K562 (cell line): ENCODE measurements around the gene FREM1. TPM values are rescaled to one million over a fixed set of nuclear protein-coding genes. Genes with fewer than 3 reads are reported as not detected.

Experiments
- ATAC-seq: fragments of 200-7000 bp; cut with Tn5 transposase; 3 replicates; pipeline ENCODE4 v1.9.1; 2020; ENCODE audit warnings: moderate library complexity
- BruUV-seq: library from RNA; stranded (reverse); fragments of 400-500 nt; replicated peaks from 2 replicates; lab custom pipeline; 2021; lab: Mats Ljungman, UMichigan
- CTCF ChIA-PET: fragments of 300-600 bp; formaldehyde crosslinking; extraction: SDS; loops from one replicate; lab custom pipeline; 2021; ENCODE audit warnings: low intra/inter-chr PET ratio; lab: Yijun Ruan, JAX
- POLR2A ChIA-PET: fragments of 300-600, 350-650 bp; sonication (Branson Sonifier 250); formaldehyde crosslinking; extraction: SDS; loops from one replicate; lab custom pipeline; 2021; ENCODE audit warnings: antibody characterized with exemption, inconsistent platforms; lab: Yijun Ruan, JAX
- DNase-seq, 4 experiments: peaks; one replicate each; pipeline versions ENCODE4 v3.0.0 to v3.0.0-alpha.2; 2011 to 2018; ENCODE audit warnings: low spot score in 3 of 4, mixed read lengths in 3 of 4; ENCODE audit errors: extremely low read depth in 1 of 4
- FAIRE-seq: peaks from 2 replicates; lab custom pipeline; 2011; peaks lifted over from hg19 to GRCh38; lab: Jason Lieb, UNC
- H2AFZ ChIP-seq: 2 replicates; pipeline ENCODE4 v1.6.0; 2011; ENCODE audit warnings: low read depth, low read length, control low read depth, inconsistent platforms
- H3K27ac ChIP-seq: fragments of 200-600 bp; 3 replicates; pipeline ENCODE4 v1.8.0; 2011; ENCODE audit warnings: low read depth, mild to moderate bottlenecking, control low read depth, inconsistent platforms, low read length, moderate library complexity, mixed read lengths; ENCODE audit errors: extremely low read depth
- H3K27me3 ChIP-seq, 2 experiments: fragments of 300-600 bp in 1 of 2; 2 replicates in 1 of 2; 3 replicates in 1 of 2; pipeline versions ENCODE4 v1.6.0 to v1.8.0; 2011; ENCODE audit warnings: inconsistent platforms in 2 of 2, low read length in 2 of 2, mild to moderate bottlenecking in 1 of 2, mixed read lengths in 1 of 2, moderate library complexity in 1 of 2; ENCODE audit not compliant: control insufficient read depth in 2 of 2, insufficient read depth in 2 of 2
- H3K36me3 ChIP-seq: fragments of 300-600 bp; 3 replicates; pipeline ENCODE4 v1.8.0; 2011; ENCODE audit warnings: mild to moderate bottlenecking, low read length, inconsistent platforms; ENCODE audit not compliant: control insufficient read depth, insufficient read depth
- H3K4me1 ChIP-seq, 2 experiments: fragments of 200-600 bp in 1 of 2; replicated peaks in 1 of 2; 2 replicates in 1 of 2; 3 replicates in 1 of 2; pipeline versions ENCODE4 v1.5.1 to v1.8.0; 2011; ENCODE audit warnings: inconsistent platforms in 2 of 2, low read length in 2 of 2, mild to moderate bottlenecking in 1 of 2, mixed read lengths in 1 of 2, moderate library complexity in 1 of 2; ENCODE audit not compliant: control insufficient read depth in 2 of 2, insufficient read depth in 2 of 2
- H3K4me2 ChIP-seq: 2 replicates; pipeline ENCODE4 v1.6.1; 2011; ENCODE audit warnings: low read length, control low read depth, inconsistent platforms, mixed read lengths; ENCODE audit not compliant: insufficient read depth
- H3K4me3 ChIP-seq: fragments of 200-600 bp; sonication (generic), shearing (Covaris generic); 2 replicates; pipeline ENCODE4 v1.5.1; 2016; ENCODE audit warnings: control low read depth, inconsistent platforms
- H3K79me2 ChIP-seq: fragments of 200-600 bp; 3 replicates; pipeline ENCODE4 v1.8.0; 2011; ENCODE audit warnings: low read length, inconsistent platforms; ENCODE audit not compliant: control insufficient read depth, insufficient read depth
- H3K9ac ChIP-seq, 2 experiments: 2 replicates each; pipeline versions ENCODE4 v1.6.0 to v1.6.1; 2011; ENCODE audit warnings: low read depth in 2 of 2, low read length in 2 of 2, control low read depth in 1 of 2, inconsistent platforms in 1 of 2, mild to moderate bottlenecking in 1 of 2, mixed read lengths in 1 of 2; ENCODE audit not compliant: insufficient read depth in 1 of 2
- H3K9me1 ChIP-seq: one replicate; pipeline ENCODE4 v1.6.0; 2011; ENCODE audit warnings: inconsistent platforms, mild to moderate bottlenecking, low read length, moderate library complexity; ENCODE audit not compliant: control insufficient read depth, insufficient read depth
- H3K9me3 ChIP-seq: replicated peaks from 2 replicates; pipeline ENCODE4 v1.5.1; 2011; ENCODE audit warnings: low read depth, low read length, inconsistent platforms; ENCODE audit not compliant: control insufficient read depth, insufficient read depth
- H4K20me1 ChIP-seq: replicated peaks from 2 replicates; pipeline ENCODE4 v1.6.1; 2011; ENCODE audit warnings: low read length, inconsistent platforms, mixed read lengths; ENCODE audit not compliant: control insufficient read depth, insufficient read depth
- BRD4 ChIP-seq: fragments of 200-600 bp; sonication (generic); IDR thresholded peaks from 2 replicates; pipeline ENCODE4 v1.6.1; 2017; ENCODE audit warnings: inconsistent platforms
- CHD7 ChIP-seq: fragments of 200-600 bp; sonication (generic); IDR thresholded peaks from one replicate; pipeline ENCODE4 v1.6.1; 2012; ENCODE audit warnings: mild to moderate bottlenecking, low read depth, low read length, inconsistent platforms
- MAFG ChIP-seq: fragments of 450-650 bp; conservative IDR thresholded peaks from 2 replicates; pipeline ENCODE4 v1.6.1; 2016; ENCODE audit warnings: missing genetic modification characterization, missing compliant biosample characterization
- MEIS2 ChIP-seq: fragments of 450-650 bp; IDR thresholded peaks from 2 replicates; pipeline ENCODE4 v1.6.1; 2014; ENCODE audit warnings: mild to moderate bottlenecking; ENCODE audit not compliant: partially characterized antibody
- PREB ChIP-seq: sonication (generic); formaldehyde crosslinking; IDR thresholded peaks from 2 replicates; pipeline ENCODE4 v1.8.1; 2023; ENCODE audit warnings: mild to moderate bottlenecking, missing genetic modification reagents
- PYGO2 ChIP-seq: fragments of 450-650 bp; IDR thresholded peaks from 2 replicates; pipeline ENCODE4 v1.6.1; 2016; ENCODE audit warnings: mild to moderate bottlenecking, missing genetic modification characterization, moderate library complexity, missing compliant biosample characterization
- RBM25 ChIP-seq: fragments of 200-400 bp; formaldehyde crosslinking; IDR thresholded peaks from 2 replicates; pipeline ENCODE4 v1.6.1; 2018; ENCODE audit warnings: low read length, low read depth, moderate library complexity; ENCODE audit not compliant: severe bottlenecking
- SMARCB1 ChIP-seq: IDR thresholded peaks from 2 replicates; pipeline ENCODE4 v1.6.1; 2011; ENCODE audit warnings: improper control_type of control experiment, low read depth; ENCODE audit not compliant: insufficient read length
- TFAM ChIP-seq: fragments of 250-450 bp; sonication (Bioruptor Pico); conservative IDR thresholded peaks from 2 replicates; pipeline ENCODE4 v1.5.0; 2021; ENCODE audit warnings: mild to moderate bottlenecking, moderate library complexity
- ZFP36 ChIP-seq: fragments of 150-350 bp; IDR thresholded peaks from 2 replicates; pipeline ENCODE4 v1.6.1; 2018; ENCODE audit warnings: low read length, low read depth; ENCODE audit not compliant: partially characterized antibody
- ZNF707 ChIP-seq: fragments of 250-450 bp; sonication (Bioruptor Pico); conservative IDR thresholded peaks from 2 replicates; pipeline ENCODE4 v1.8.0; 2022; ENCODE audit warnings: inconsistent platforms, mild to moderate bottlenecking, moderate library complexity
- ZNF766 ChIP-seq: fragments of 200-800 bp; sonication (Bioruptor generic); conservative IDR thresholded peaks from 2 replicates; pipeline ENCODE4 v1.6.1; 2016; ENCODE audit warnings: missing genetic modification characterization, missing compliant biosample characterization
- WGBS: fragments of 100-300 bp; shearing (Covaris generic); methylation state at CpG from one replicate; pipeline ENCODE4 v1.1.6; 2016; ENCODE audit warnings: low coverage, mixed read lengths; ENCODE audit not compliant: insufficient coverage; ENCODE audit errors: missing lambda C conversion rate; 5-methylcytosine and 5-hydroxymethylcytosine counted together
- in situ Hi-C: fragments of 300-500 bp; cut with MboI; formaldehyde crosslinking; loops from 4 replicates; pipeline ENCODE4 v1.15.0; 2018; ENCODE audit warnings: inconsistent platforms, mixed read lengths
- intact Hi-C: fragments of 100-400 bp; cut with micrococcal nuclease; formaldehyde crosslinking; loops from 2 replicates; pipeline ENCODE4 v1.14.2; 2022
- polyA plus RNA-seq, 8 experiments: library from polyadenylated mRNA; depleted of rRNA in 4 of 8; stranded (reverse) in 5 of 8; unstranded in 3 of 8; fragments of >200 nt; fragmentation: Nextera tagmentation in 2 of 8; fragmentation: Illumina TruSeq in 1 of 8; extraction: Ambion mirVana in 2 of 8; extraction: Trizol in 1 of 8; gene quantifications; 2 replicates each; pipeline versions ENCODE4 v1.2.1 to v1.2.3, GENCODE V29; 2011 to 2014; ENCODE audit warnings: inconsistent platforms in 1 of 8, missing spikeins in 1 of 8
- total RNA-seq, 7 experiments: library from RNA; depleted of rRNA in 6 of 7; stranded (reverse); fragments of >200 nt in 6 of 7; fragmentation: Illumina TruSeq in 2 of 7; extraction: Trizol in 2 of 7; gene quantifications; 2 replicates each; pipeline versions ENCODE4 v1.2.1 to v1.2.3, GENCODE V29; 2011 to 2021; ENCODE audit warnings: low replicate concordance in 1 of 7

The FREM1 gene
- total and polyA plus RNA-seq, 9 of the 15 experiments (the other 6 are each of a cell fraction or from before 2014, with no cell fraction given), result 0.03 to 0.24 (median 0.13) TPM; not detected in 2

GRCh38 chr9:14869671-14870070 lies 40.6 kb downstream of the FREM1 start:
- Histone ChIP-seq H3K4me1 (no peaks in the 10 kb centered on the region), H3K9me1 (no peaks in the 10 kb centered on the region), H3K9ac (no peak overlapping the region), H3K9me3 (no peaks in the 10 kb centered on the region), H3K79me2 (no peaks in the 10 kb centered on the region), H3K27ac (no peak overlapping the region), H4K20me1 (no peaks in the 10 kb centered on the region), H2AFZ (no peak overlapping the region), H3K4me2 (no peak overlapping the region), H3K4me3 (no peak overlapping the region), H3K36me3 (no peaks in the 10 kb centered on the region), H3K27me3 (no peaks in the 10 kb centered on the region)
- ChIA-PET CTCF (no interaction called here), POLR2A (no interaction called here)
- intact Hi-C loops, result no loop called here
- 4% methylated on average over 3 of the region's 3 CpGs for WGBS
- FAIRE-seq (no peak), DNase-seq (no peak), ATAC-seq (no peak)
- BruUV-seq, result no TSS peak
- in situ Hi-C loops, result no loop called here
- TF ChIP-seq SMARCB1 (no peak), RBM25 (no peak), TFAM (CRISPR knock-in tag) (no peak), ZNF766 (CRISPR knock-in tag) (no peak), BRD4 (no peak), MEIS2 (no peak), ZFP36 (no peak), PREB (no peak), MAFG (tag) (no peak), CHD7 (no peak), PYGO2 (tag) (no peak), ZNF707 (CRISPR knock-in tag) (no peak)
